IPS DF 6.9 (cell line): ENCODE measurements around the gene TAX1BP3.
"Not testable (repeated sequence)": the region's sequence is repeated elsewhere in the genome, so short reads cannot be mapped to it uniquely, and the experiment has no call there.

ENCODE experiments used
- DNase-seq: peaks from one replicate; pipeline ENCODE4 v3.0.0-alpha.2; 2013; ENCODE audit warnings: low read depth, low spot score
- H3K27ac ChIP-seq: one replicate; pipeline ENCODE4 v1.5.1; 2013; ENCODE audit warnings: low read length, control low read depth
- H3K27me3 ChIP-seq: 2 replicates; pipeline ENCODE4 v1.6.1; 2013; ENCODE audit warnings: mild to moderate bottlenecking, low read length; ENCODE audit not compliant: control insufficient read depth, insufficient read depth
- H3K36me3 ChIP-seq: 2 replicates; pipeline ENCODE4 v1.6.1; 2013; ENCODE audit warnings: low read length; ENCODE audit not compliant: control insufficient read depth, insufficient read depth
- H3K4me1 ChIP-seq: 2 replicates; pipeline ENCODE4 v1.6.1; 2013; ENCODE audit warnings: low read length; ENCODE audit not compliant: control insufficient read depth, insufficient read depth
- H3K4me3 ChIP-seq: 2 replicates; pipeline ENCODE4 v1.5.1; 2013; ENCODE audit warnings: mild to moderate bottlenecking, low read length
- H3K9me3 ChIP-seq: 2 replicates; pipeline ENCODE4 v1.6.1; 2013; ENCODE audit warnings: low read length, inconsistent platforms; ENCODE audit not compliant: control insufficient read depth, insufficient read depth
- WGBS: extraction: QIAGEN DNeasy Blood & Tissue Kit; methylation state at CpG from one replicate; pipeline ENCODE4 v1.1.7; 2013; ENCODE audit warnings: mixed read lengths, missing lambda C conversion rate; ENCODE audit not compliant: insufficient read length, insufficient coverage; 5-methylcytosine and 5-hydroxymethylcytosine counted together

TAX1BP3 gene

GRCh38 chr17:3668279-3669084 is at the start of gene TAX1BP3, which contains the start of gene EMC6:
TAX1BP3 (minus strand) TSS chr17:3668578; CDS start chr17:3668526, 52 bp downstream.
EMC6 (plus strand) TSS chr17:3668812; CDS start chr17:3669147, 335 bp downstream.
- H3K4me3 ChIP-seq = peak within 1 kb of the TSS; percentile 95
- WGBS = no CpG with 5 or more reads among the region's 89 CpGs

GRCh38 chr17:3715296-3715695 is 46.9 kb upstream of the TAX1BP3 start:
- Histone ChIP-seq H3K4me1 (no peaks in the 10 kb centered on the region), H3K27me3 (no peaks in the 10 kb centered on the region), H3K36me3 (no peaks in the 10 kb centered on the region; the same call in 1 of the 2 replicates), H3K27ac (no peak overlapping the region), H3K9me3 (no peaks in the 10 kb centered on the region), H3K4me3 (no peak overlapping the region)
- no peak for DNase-seq
- WGBS = no CpG with 5 or more reads among the region's 8 CpGs

More at GRCh38 chr17:3668279-3669084, at the start of gene TAX1BP3, which contains the start of gene EMC6:
- H3K4me1 ChIP-seq = peaks cover 3% of the 10 kb centered on the region; the same call in 1 of the 2 replicates
- H3K9me3 ChIP-seq = no peaks in the 10 kb centered on the region
- H3K27me3 ChIP-seq = no peaks in the 10 kb centered on the region
- H3K36me3 ChIP-seq = peaks cover 4% of the 10 kb centered on the region; the same call in 1 of the 2 replicates
- peak; percentile 91 for DNase-seq
- no peak within 1 kb of the TSS for H3K27ac ChIP-seq

DNA sequence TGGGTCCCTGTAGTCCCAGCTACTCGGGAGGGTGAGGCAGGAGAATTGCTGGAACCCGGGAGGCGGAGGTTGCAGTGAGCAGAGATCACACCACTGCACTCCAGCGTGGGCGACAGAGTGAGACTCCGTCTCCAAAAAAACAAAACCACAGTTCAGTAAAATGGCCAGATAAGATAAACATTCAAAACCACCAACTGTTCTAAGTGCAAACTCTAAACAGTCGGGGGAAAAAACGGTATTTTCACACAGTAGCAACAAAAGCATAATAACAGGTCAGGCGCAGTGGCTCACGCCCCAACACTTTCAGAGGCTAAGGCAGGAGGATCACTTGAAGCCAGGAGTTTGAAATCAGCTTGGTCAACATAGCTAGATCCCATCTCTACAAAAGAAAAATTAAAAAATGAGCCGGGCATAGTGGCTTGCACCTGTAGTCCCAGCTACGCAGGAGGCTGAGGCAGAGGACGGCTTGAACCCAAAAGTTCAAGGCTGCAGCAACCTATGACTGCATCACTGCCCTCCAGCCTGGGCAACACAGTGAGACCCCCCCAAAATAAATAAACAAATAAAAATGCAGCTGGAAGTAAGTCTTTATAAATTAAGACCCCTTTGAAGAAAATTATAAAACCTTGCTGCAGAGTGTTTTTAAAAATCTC is 44.6 kb upstream of the TAX1BP3 start:
- no peak for DNase-seq
- Histone ChIP-seq H3K27ac (no peak overlapping the region), H3K9me3 (no peaks in the 10 kb centered on the region), H3K36me3 (no peaks in the 10 kb centered on the region; the same call in 1 of the 2 replicates), H3K4me1 (no peaks in the 10 kb centered on the region), H3K4me3 (no peak overlapping the region), H3K27me3 (no peaks in the 10 kb centered on the region)
- WGBS = no CpG with 5 or more reads among the region's 13 CpGs

DNA sequence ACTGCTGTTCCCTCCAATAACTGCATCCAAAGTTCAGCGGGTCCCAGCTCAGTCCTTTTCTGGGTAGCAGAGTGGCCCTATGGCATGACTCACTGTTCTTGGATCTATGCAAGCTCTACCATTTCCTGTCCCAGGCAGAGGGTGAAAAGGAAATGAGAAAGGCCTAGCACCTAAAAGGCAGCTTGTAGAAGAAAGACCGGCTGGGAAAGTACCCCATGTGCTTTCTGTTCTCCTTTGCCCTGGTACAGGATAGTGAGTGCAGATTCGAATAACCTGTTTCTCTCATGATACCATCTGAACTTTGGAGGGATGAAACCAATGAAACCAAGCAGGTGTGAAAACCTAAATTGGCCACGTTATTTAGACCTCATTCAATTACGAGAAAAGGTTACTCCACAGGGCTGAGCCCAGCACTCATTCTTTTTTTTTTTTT is 42.6 kb upstream of the TAX1BP3 start:
- no peaks in the 10 kb centered on the region for H3K27me3 ChIP-seq
- H3K4me3 ChIP-seq = no peak overlapping the region
- no peaks in the 10 kb centered on the region for H3K9me3 ChIP-seq
- no CpG with 5 or more reads among the region's 5 CpGs for WGBS
- H3K27ac ChIP-seq = no peak overlapping the region
- DNase-seq = no peak
- H3K4me1 ChIP-seq = no peaks in the 10 kb centered on the region
- no peaks in the 10 kb centered on the region for H3K36me3 ChIP-seq

DNA sequence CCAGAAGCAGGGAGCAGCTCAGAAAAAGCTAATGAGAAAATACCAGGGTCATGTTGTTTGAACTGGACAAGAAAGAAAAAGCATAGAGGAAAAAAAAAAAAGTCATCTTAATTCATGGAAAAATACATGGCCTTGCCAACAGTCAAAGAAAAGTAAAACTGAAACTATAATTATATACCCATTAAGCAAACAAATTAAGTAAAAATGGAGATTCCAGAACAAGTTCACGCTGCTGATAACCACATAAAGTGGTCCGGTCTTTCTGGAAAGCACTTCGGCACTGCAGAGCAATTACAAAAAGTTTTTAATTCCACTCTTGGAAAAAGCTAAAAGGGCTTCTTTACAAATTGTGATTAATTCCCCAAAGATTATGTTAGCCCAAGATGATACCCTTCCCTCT is 40.0 kb upstream of the TAX1BP3 start:
- no CpG with 5 or more reads among the region's 3 CpGs for WGBS
- Histone ChIP-seq H3K4me3 (no peak overlapping the region), H3K36me3 (no peaks in the 10 kb centered on the region), H3K27me3 (no peaks in the 10 kb centered on the region), H3K4me1 (no peaks in the 10 kb centered on the region), H3K27ac (no peak overlapping the region), H3K9me3 (no peaks in the 10 kb centered on the region)
- DNase-seq = no peak

DNA sequence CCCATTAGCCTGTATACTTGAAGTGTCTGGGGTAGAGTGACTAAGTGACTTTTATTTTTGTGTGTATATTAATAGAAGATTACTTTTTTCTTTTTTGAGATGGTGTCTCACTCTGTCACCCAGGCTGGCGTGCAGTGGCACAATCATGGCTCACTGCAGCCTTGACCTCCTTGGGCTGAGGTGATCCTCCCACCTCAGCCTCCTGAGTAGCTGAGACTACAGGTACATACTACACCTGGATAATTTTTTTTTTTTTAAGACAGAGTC is 37.3 kb upstream of the TAX1BP3 start:
- not testable (repeated sequence) for H3K27ac ChIP-seq, DNase-seq, H3K4me3 ChIP-seq, H3K27me3 ChIP-seq, H3K36me3 ChIP-seq, H3K4me1 ChIP-seq, H3K9me3 ChIP-seq
- no CpG with 5 or more reads among the region's 1 CpG for WGBS

- Histone ChIP-seq H3K27me3 (no peaks in the 10 kb centered on the region), H3K27ac (no peak overlapping the region), H3K9me3 (no peaks in the 10 kb centered on the region), H3K4me1 (no peaks in the 10 kb centered on the region), H3K4me3 (no peak overlapping the region), H3K36me3 (no peaks in the 10 kb centered on the region)
- DNase-seq = no peak
- WGBS = no CpG with 5 or more reads among the region's 20 CpGs
These were observed 36.7 kb upstream of the TAX1BP3 start for GRCh38 chr17:3704931-3705717.

GRCh38 chr17:3702041-3702539 is 33.7 kb upstream of the TAX1BP3 start:
- not testable (repeated sequence) for H3K9me3 ChIP-seq, H3K4me1 ChIP-seq, H3K36me3 ChIP-seq, DNase-seq, H3K4me3 ChIP-seq, H3K27ac ChIP-seq, H3K27me3 ChIP-seq
- no CpG with 5 or more reads among the region's 7 CpGs for WGBS

GRCh38 chr17:3699951-3700350 is 31.6 kb upstream of the TAX1BP3 start:
- Histone ChIP-seq H3K9me3 (no peaks in the 10 kb centered on the region), H3K36me3 (no peaks in the 10 kb centered on the region), H3K27ac (no peak overlapping the region), H3K27me3 (no peaks in the 10 kb centered on the region), H3K4me1 (no peaks in the 10 kb centered on the region; the same call in 1 of the 2 replicates), H3K4me3 (no peak overlapping the region)
- WGBS = no CpG with 5 or more reads among the region's 4 CpGs
- no peak for DNase-seq

DNA sequence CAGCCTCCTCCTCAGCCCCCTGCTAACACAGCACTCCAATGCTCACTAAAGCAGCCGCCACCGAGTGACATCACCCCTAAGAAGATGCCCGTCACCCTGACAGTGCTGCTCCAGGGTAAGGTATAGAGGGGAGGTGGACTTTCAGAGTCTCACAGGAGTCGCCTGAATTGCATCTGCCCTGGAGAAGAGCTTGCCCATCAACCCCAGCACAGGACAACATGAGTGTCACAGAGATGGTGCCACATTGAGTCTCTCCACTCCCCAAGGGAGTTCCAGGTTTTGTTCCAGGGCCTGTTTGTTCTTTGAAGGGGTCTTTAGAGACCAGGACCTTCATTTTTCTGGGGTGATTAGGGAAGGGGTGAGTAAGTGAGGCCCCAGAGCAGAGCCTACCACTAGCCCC is 29.8 kb upstream of the TAX1BP3 start:
- Histone ChIP-seq H3K27me3 (no peaks in the 10 kb centered on the region), H3K27ac (no peak overlapping the region), H3K4me1 (no peaks in the 10 kb centered on the region; the same call in 1 of the 2 replicates), H3K4me3 (no peak overlapping the region), H3K36me3 (no peaks in the 10 kb centered on the region), H3K9me3 (no peaks in the 10 kb centered on the region)
- no CpG with 5 or more reads among the region's 4 CpGs for WGBS
- DNase-seq = no peak
